Dermis microvascular lymphatic vessel endothelial cell (primary cell): ENCODE results near the gene BPIFA2. TPM values are rescaled to one million over a fixed set of nuclear protein-coding genes. Genes with fewer than 3 reads are reported as not detected.
"Not testable (repeated sequence)": the region's sequence is repeated elsewhere in the genome, so short reads cannot be mapped to it uniquely, and the experiment has no call there.

Experiments
- DNase-seq, 2 donors: peaks; one replicate each; pipeline versions ENCODE4 v3.0.0 to v3.0.0-alpha.2; 2010; ENCODE audit warnings: low read depth in 2 of 2
- total RNA-seq: library from RNA; depleted of rRNA; stranded (reverse); fragments of >200 nt; gene quantifications from 2 replicates; pipeline ENCODE4 v1.2.1, GENCODE V29; 2014

The BPIFA2 gene
- total RNA-seq, 1 donor from 2014 or later, result not detected

- DNase-seq, result no peak
Observed at GRCh38 chr20:33160681-33161080, 7.3 kb upstream of the BPIFA2 start.

GRCh38 chr20:33162313-33162712, 5.6 kb upstream of the BPIFA2 start:
- DNase-seq, result no peak

- no peak for DNase-seq
Observed at GRCh38 chr20:33162753-33163152, 5.2 kb upstream of the BPIFA2 start.

- no peak for DNase-seq
Observed at GRCh38 chr20:33163856-33164762, 3.9 kb upstream of the BPIFA2 start.

GRCh38 chr20:33164763-33165095, 3.2 kb upstream of the BPIFA2 start:
- no peak for DNase-seq

- no peak for DNase-seq
Observed at GRCh38 chr20:33165416-33166055, 2.4 kb upstream of the BPIFA2 start.

GRCh38 chr20:33166533-33167113, 1.3 kb upstream of the BPIFA2 start:
- DNase-seq, result no peak

- DNase-seq, result no peak
Observed at GRCh38 chr20:33169176-33169794, 1.3 kb downstream of the BPIFA2 start.

GRCh38 chr20:33172781-33173180, 4.8 kb downstream of the BPIFA2 start:
- no peak for DNase-seq

GRCh38 chr20:33175123-33175522, 7.2 kb downstream of the BPIFA2 start:
- DNase-seq, result no peak

GRCh38 chr20:33176101-33176500, 8.1 kb downstream of the BPIFA2 start:
- no peak for DNase-seq

- no peak for DNase-seq
Observed at GRCh38 chr20:33177866-33178265, 9.9 kb downstream of the BPIFA2 start.

GRCh38 chr20:33178726-33179125, 10.8 kb downstream of the BPIFA2 start:
- DNase-seq, result no peak

- no peak for DNase-seq
Observed at GRCh38 chr20:33180169-33180568, 12.2 kb downstream of the BPIFA2 start.

GRCh38 chr20:33181482-33182093, 13.6 kb downstream of the BPIFA2 start:
- no peak for DNase-seq

- no peak for DNase-seq
Observed at GRCh38 chr20:33183312-33183711, 15.4 kb downstream of the BPIFA2 start.

GRCh38 chr20:33185031-33185590, 17.2 kb downstream of the BPIFA2 start:
- not testable (repeated sequence) for DNase-seq

- DNase-seq, result no peak
Observed at GRCh38 chr20:33187491-33187890, 19.5 kb downstream of the BPIFA2 start.

- DNase-seq, result no peak
Observed at GRCh38 chr20:33188421-33188820, 20.5 kb downstream of the BPIFA2 start.

GRCh38 chr20:33191484-33191883, 23.5 kb downstream of the BPIFA2 start:
- DNase-seq, result no peak

GRCh38 chr20:33191955-33192354, 24.0 kb downstream of the BPIFA2 start:
- DNase-seq, result no peak
